Prostate gland (tissue), 2 donors: ENCODE measurements around the gene CLEC12A. TPM values are rescaled to one million over a fixed set of nuclear protein-coding genes. Genes with fewer than 3 reads are reported as not detected.

Source experiments
- DNase-seq: peaks from one replicate; pipeline ENCODE4 v3.0.0-alpha.2; 2019; ENCODE audit warnings: low spot score
- H3K27ac ChIP-seq, 2 donors: fragments of 200-600 bp; sonication (generic); 2 replicates each; pipeline ENCODE4 v1.5.1; 2017 to 2019
- H3K27me3 ChIP-seq: fragments of 200-600 bp; sonication (generic); replicated peaks from 2 replicates; pipeline ENCODE4 v1.5.1; 2019; ENCODE audit not compliant: insufficient read depth
- H3K36me3 ChIP-seq, 2 donors: fragments of 200-600 bp; sonication (generic); 1 replicate in 1 of 2; 2 replicates in 1 of 2; pipeline versions ENCODE4 v1.5.1 to v1.8.1; 2017 to 2019
- H3K4me1 ChIP-seq: fragments of 200-600 bp; sonication (generic); replicated peaks from 2 replicates; pipeline ENCODE4 v1.5.1; 2019
- H3K4me3 ChIP-seq, 2 donors: fragments of 200-600 bp; sonication (generic); 2 replicates each; pipeline ENCODE4 v1.5.1; 2017 to 2019
- H3K9me3 ChIP-seq: fragments of 200-600 bp; sonication (generic); 2 replicates; pipeline ENCODE4 v1.5.1; 2017
- POLR2A ChIP-seq: fragments of 450-650 bp; IDR thresholded peaks from one replicate; pipeline ENCODE4 v1.6.1; 2016; ENCODE audit warnings: antibody characterized with exemption, mild to moderate bottlenecking
- POLR2AphosphoS5 ChIP-seq: sonication (generic); formaldehyde crosslinking; IDR thresholded peaks from one replicate; pipeline ENCODE4 v1.6.1; 2017; ENCODE audit warnings: antibody characterized with exemption
- WGBS: methylation state at CpG from one replicate; pipeline ENCODE4 v1.1.5; 2018; 5-methylcytosine and 5-hydroxymethylcytosine counted together
- intact Hi-C: fragments of 100-400 bp; cut with DNase I; formaldehyde crosslinking; loops from one replicate; pipeline ENCODE4 v1.14.2; 2022
- total RNA-seq, 2 donors: library from RNA; depleted of rRNA; stranded (reverse); fragments of >200 nt; gene quantifications; one replicate each; pipeline ENCODE4 v1.1.0, GENCODE V29; 2016
- TF ChIP-seq, protein P1 (sequence below), 4 experiments: fragments of 200-600 bp in 2 of 4; fragments of 450-650 bp in 2 of 4; sonication (generic) in 2 of 4; IDR thresholded peaks; 1 replicate in 3 of 4; 2 replicates in 1 of 4; pipeline ENCODE4 v1.5.1; 2016 to 2019; ENCODE audit warnings: antibody characterized with exemption in 4 of 4, mild to moderate bottlenecking in 2 of 4, moderate library complexity in 2 of 4

The CLEC12A gene
- total RNA-seq, 2 donors from 2014 or later: 0.18 TPM; not detected in 1

DNA sequence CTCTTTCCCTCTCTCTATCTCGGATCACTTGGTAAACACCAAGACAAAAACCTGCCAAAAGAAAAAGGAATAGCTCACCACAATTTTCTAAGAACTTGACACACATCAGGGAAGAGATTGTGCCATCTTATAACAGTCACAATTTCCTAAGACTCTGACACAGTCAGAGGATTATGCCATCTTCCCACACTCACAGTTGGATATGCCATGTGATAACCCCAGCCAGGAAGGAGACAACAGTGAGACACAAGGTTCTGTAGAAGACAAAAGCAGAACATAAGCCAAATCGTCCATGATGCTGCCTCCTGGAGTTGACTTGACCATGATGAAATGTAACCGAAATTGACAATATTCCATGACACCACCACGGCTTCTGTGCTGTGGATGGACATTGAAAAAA is 56.5 kb downstream of the CLEC12A start:
- no peaks in the 10 kb centered on the region for H3K27me3 ChIP-seq
- no peak for DNase-seq
- no peaks in the 10 kb centered on the region for H3K36me3 ChIP-seq
- H3K9me3 ChIP-seq: no peaks in the 10 kb centered on the region
- TF ChIP-seq POLR2AphosphoS5: no peak
- TF ChIP-seq, protein P1, sequence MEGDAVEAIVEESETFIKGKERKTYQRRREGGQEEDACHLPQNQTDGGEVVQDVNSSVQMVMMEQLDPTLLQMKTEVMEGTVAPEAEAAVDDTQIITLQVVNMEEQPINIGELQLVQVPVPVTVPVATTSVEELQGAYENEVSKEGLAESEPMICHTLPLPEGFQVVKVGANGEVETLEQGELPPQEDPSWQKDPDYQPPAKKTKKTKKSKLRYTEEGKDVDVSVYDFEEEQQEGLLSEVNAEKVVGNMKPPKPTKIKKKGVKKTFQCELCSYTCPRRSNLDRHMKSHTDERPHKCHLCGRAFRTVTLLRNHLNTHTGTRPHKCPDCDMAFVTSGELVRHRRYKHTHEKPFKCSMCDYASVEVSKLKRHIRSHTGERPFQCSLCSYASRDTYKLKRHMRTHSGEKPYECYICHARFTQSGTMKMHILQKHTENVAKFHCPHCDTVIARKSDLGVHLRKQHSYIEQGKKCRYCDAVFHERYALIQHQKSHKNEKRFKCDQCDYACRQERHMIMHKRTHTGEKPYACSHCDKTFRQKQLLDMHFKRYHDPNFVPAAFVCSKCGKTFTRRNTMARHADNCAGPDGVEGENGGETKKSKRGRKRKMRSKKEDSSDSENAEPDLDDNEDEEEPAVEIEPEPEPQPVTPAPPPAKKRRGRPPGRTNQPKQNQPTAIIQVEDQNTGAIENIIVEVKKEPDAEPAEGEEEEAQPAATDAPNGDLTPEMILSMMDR (IDR thresholded peaks at IDR 0.05): no peak
- no peak for TF ChIP-seq POLR2A
- H3K4me3 ChIP-seq: no peak overlapping the region
- 59% methylated on average over 4 of the region's 4 CpGs for WGBS
- no peak overlapping the region for H3K27ac ChIP-seq
- H3K4me1 ChIP-seq: no peaks in the 10 kb centered on the region
- intact Hi-C loops: no loop called here

DNA sequence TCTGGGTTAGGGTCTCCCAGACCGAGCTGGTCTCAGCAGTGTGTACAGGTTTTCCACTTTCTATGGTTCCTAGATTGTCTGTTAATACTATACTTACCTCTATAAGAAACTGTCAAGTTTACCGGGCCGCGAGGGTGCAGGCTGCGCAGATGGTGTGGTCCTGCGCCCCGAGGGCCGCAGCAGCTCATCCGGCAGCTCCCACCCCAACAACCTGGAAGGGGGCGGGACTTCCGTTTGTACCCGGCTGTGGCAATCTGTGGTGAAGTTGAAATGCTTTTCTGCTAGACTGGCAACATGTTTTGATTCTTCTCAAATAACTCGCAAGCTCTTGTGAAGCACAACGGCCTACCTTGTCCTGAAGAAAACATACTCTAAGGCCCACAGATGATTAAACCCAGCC is 59.2 kb downstream of the CLEC12A start, which contains the start of gene CLEC9A:
TSS of gene CLEC9A (plus strand) at position 237 of the 400 bp plus-strand sequence. CDS start 22,006 bp downstream, outside the sequence.
- H3K4me1 ChIP-seq: no peaks in the 10 kb centered on the region
- no peaks in the 10 kb centered on the region for H3K27me3 ChIP-seq
- 94% methylated on average over 14 of the region's 14 CpGs for WGBS
- H3K9me3 ChIP-seq: no peaks in the 10 kb centered on the region
- DNase-seq: no peak
- TF ChIP-seq POLR2A (no peak), POLR2AphosphoS5 (no peak)
- TF ChIP-seq, protein P1 (IDR thresholded peaks at IDR 0.05): no peak
- intact Hi-C loops: loop anchor here (10.0 kb wide), 1 partner anchor 104 kb away; the partner anchor contains the start of gene CLEC7A
- no peak within 1 kb of the TSS for H3K4me3 ChIP-seq
- H3K27ac ChIP-seq: no peak within 1 kb of the TSS
- H3K36me3 ChIP-seq: no peaks in the 10 kb centered on the region

DNA sequence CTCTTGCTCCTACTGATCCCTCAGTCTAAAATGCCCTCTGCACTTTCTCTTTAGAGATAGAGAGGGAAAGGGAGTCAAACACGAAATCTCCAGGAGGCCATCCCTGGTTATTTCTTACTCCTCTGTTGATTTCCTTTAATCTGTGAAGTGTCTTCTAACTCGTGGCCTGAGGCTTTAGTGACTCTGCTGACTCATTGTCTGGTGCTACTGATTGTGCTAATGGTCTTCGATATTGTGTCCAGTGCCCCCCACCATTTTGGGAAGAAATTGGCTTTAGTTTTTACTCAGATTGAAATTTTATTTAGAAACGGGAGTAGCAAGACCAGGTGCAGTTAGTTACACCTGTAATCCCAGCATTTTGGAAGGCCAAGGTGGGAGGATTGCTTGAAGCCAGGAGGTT is 60.1 kb downstream of the CLEC12A start:
- no peaks in the 10 kb centered on the region for H3K36me3 ChIP-seq
- H3K9me3 ChIP-seq: no peaks in the 10 kb centered on the region
- no peaks in the 10 kb centered on the region for H3K4me1 ChIP-seq
- TF ChIP-seq POLR2A: no peak
- TF ChIP-seq, protein P1 (IDR thresholded peaks at IDR 0.05): no peak
- TF ChIP-seq POLR2AphosphoS5: no peak
- H3K27me3 ChIP-seq: no peaks in the 10 kb centered on the region
- intact Hi-C loops: loop anchor here (10.0 kb wide), 1 partner anchor 103 kb away; the partner anchor contains the start of gene CLEC7A
- 74% methylated on average over 4 of the region's 4 CpGs for WGBS
- H3K4me3 ChIP-seq: no peak overlapping the region
- DNase-seq: no peak
- H3K27ac ChIP-seq: no peak overlapping the region

DNA sequence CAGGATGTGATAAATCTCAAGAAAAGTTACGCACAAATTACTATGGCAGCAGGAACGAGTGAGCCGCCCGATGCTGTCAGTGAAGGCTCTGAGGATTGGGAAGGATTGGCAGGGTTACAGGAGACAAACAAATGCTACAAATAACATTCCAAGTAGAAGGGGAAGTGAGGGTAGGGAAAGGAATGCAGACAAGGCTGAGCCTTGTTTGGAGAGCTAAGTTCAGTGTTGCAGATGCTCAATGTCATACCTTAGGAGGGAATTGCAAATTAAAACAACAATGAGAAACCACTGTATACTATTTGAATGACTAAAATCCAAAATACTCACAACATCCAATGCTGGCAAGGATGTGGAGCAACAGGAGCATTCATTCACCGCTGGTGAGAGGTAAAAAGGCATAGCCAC is 60.6 kb downstream of the CLEC12A start:
- TF ChIP-seq, protein P1 (IDR thresholded peaks at IDR 0.05): no peak
- TF ChIP-seq POLR2A (no peak), POLR2AphosphoS5 (no peak)
- H3K27me3 ChIP-seq: no peaks in the 10 kb centered on the region
- DNase-seq: no peak
- H3K4me3 ChIP-seq: no peak overlapping the region
- intact Hi-C loops: loop anchor here (10.0 kb wide), 1 partner anchor 103 kb away; the partner anchor contains the start of gene CLEC7A
- H3K36me3 ChIP-seq: no peaks in the 10 kb centered on the region
- H3K27ac ChIP-seq: no peak overlapping the region
- no peaks in the 10 kb centered on the region for H3K4me1 ChIP-seq
- no peaks in the 10 kb centered on the region for H3K9me3 ChIP-seq
- WGBS: 53% methylated on average over 5 of the region's 5 CpGs
